A549 (cell line): Measurements from ENCODE around the gene BNIP5. TPM values are rescaled to one million over a fixed set of nuclear protein-coding genes. Genes with fewer than 3 reads are reported as not detected.

Source experiments
- ATAC-seq, 2 experiments: fragments of 200-7000 bp in 1 of 2; fragments of >200 bp in 1 of 2; cut with Nextera tagmentation in 1 of 2; cut with Tn5 transposase in 1 of 2; 3 replicates each; pipeline versions ENCODE4 v1.8.0 to v1.9.1; 2018 to 2020; ENCODE audit warnings: mild to moderate bottlenecking in 1 of 2, moderate library complexity in 1 of 2
- CTCF ChIA-PET: fragments of 300-600 bp; sonication (Branson Sonifier 250); formaldehyde crosslinking; extraction: SDS; loops from one replicate; lab custom pipeline; 2021; ENCODE audit warnings: antibody characterized with exemption, inconsistent platforms; lab: Yijun Ruan, JAX
- POLR2A ChIA-PET: fragments of 350-600 bp; formaldehyde crosslinking; extraction: SDS; loops from one replicate; lab custom pipeline; 2021; ENCODE audit warnings: antibody characterized with exemption, inconsistent platforms; lab: Yijun Ruan, JAX
- DNase-seq, 2 experiments: peaks; one replicate each; pipeline versions ENCODE4 v3.0.0 to v3.0.0-alpha.2; 2011 to 2016; ENCODE audit warnings: low read depth in 1 of 2, low spot score in 1 of 2
- FAIRE-seq: peaks from 2 replicates; lab custom pipeline; 2011; peaks lifted over from hg19 to GRCh38; lab: Jason Lieb, UNC
- H3K27ac ChIP-seq, 2 experiments: fragments of >200 bp; sonication (Bioruptor Twin); formaldehyde crosslinking; 3 replicates each; pipeline ENCODE4 v1.5.1; 2016 to 2017
- H3K4me1 ChIP-seq: fragments of >200 bp; sonication (Bioruptor Twin); formaldehyde crosslinking; 3 replicates; pipeline ENCODE4 v1.6.1; 2016
- H3K4me2 ChIP-seq: fragments of >200 bp; sonication (Bioruptor Twin); formaldehyde crosslinking; 3 replicates; pipeline ENCODE4 v1.6.1; 2016
- H3K4me3 ChIP-seq: fragments of >200 bp; sonication (Bioruptor Twin); formaldehyde crosslinking; 3 replicates; pipeline ENCODE4 v1.5.1; 2016
- H3K9me3 ChIP-seq: fragments of >200 bp; sonication (Bioruptor Twin); formaldehyde crosslinking; 3 replicates; pipeline ENCODE4 v1.6.1; 2016
- CEBPB ChIP-seq, 2 experiments: fragments of >200 bp in 1 of 2; sonication (Bioruptor Twin) in 1 of 2; formaldehyde crosslinking in 1 of 2; IDR thresholded peaks; 2 replicates each; pipeline ENCODE4 v1.6.1; 2012 to 2016
- CHD2 ChIP-seq: fragments of 150-350 bp; IDR thresholded peaks from 2 replicates; pipeline ENCODE4 v1.6.1; 2014; ENCODE audit warnings: low read length; ENCODE audit not compliant: partially characterized antibody
- EHMT2 ChIP-seq: fragments of 200-600 bp; sonication (generic); IDR thresholded peaks from 2 replicates; pipeline ENCODE4 v1.6.1; 2016; ENCODE audit warnings: antibody characterized with exemption, low read depth, mild to moderate bottlenecking, moderate library complexity
- GATA3 ChIP-seq: IDR thresholded peaks from 2 replicates; pipeline ENCODE4 v1.6.1; 2012; ENCODE audit warnings: borderline replicate concordance
- HOXA7 ChIP-seq: fragments of 250-450 bp; sonication (Bioruptor Pico); IDR thresholded peaks from 2 replicates; pipeline ENCODE4 v1.5.0; 2020; ENCODE audit warnings: mild to moderate bottlenecking, moderate library complexity
- KDM5A ChIP-seq: fragments of 200-600 bp; sonication (generic); IDR thresholded peaks from 2 replicates; pipeline ENCODE4 v1.6.1; 2016; ENCODE audit warnings: antibody characterized with exemption, mild to moderate bottlenecking
- NR3C1 ChIP-seq: fragments of >200 bp; sonication (Bioruptor Twin); formaldehyde crosslinking; IDR thresholded peaks from 3 replicates; pipeline ENCODE4 v1.6.1; 2017
- POLR2A ChIP-seq: IDR thresholded peaks from 2 replicates; pipeline ENCODE4 v1.6.1; 2012; ENCODE audit warnings: mild to moderate bottlenecking, low read length
- SREBF2 ChIP-seq: fragments of 450-650 bp; IDR thresholded peaks from 2 replicates; pipeline ENCODE4 v1.6.1; 2014; ENCODE audit warnings: mild to moderate bottlenecking, moderate library complexity
- WGBS: methylation state at CpG from one replicate; pipeline ENCODE4 v1.1.6; 2017; ENCODE audit errors: missing lambda C conversion rate; 5-methylcytosine and 5-hydroxymethylcytosine counted together
- polyA plus RNA-seq, 4 experiments: library from polyadenylated mRNA; depleted of rRNA in 3 of 4; stranded (reverse); fragments of >200 nt; fragmentation: RNase III in 1 of 4; extraction: RNeasy Plus Mini Kit Qiagen cat#74134 plus additional on column Dnase treatment in 1 of 4; gene quantifications; 2 replicates in 3 of 4; 3 replicates in 1 of 4; pipeline ENCODE4 v1.2.3, GENCODE V29; 2011 to 2017
- TF ChIP-seq, protein P1 (sequence below): fragments of >200 bp; sonication (Bioruptor Twin); formaldehyde crosslinking; IDR thresholded peaks from 2 replicates; pipeline ENCODE4 v1.6.1; 2016
- TF ChIP-seq, protein P2 (sequence below): fragments of 150-350 bp; IDR thresholded peaks from 2 replicates; pipeline ENCODE4 v1.6.1; 2014; ENCODE audit warnings: low read depth, mild to moderate bottlenecking, low read length
- TF ChIP-seq, protein P3 (sequence below): IDR thresholded peaks from 2 replicates; pipeline ENCODE4 v1.6.1; 2012
- TF ChIP-seq, protein P4 (sequence below): fragments of >200 bp; sonication (Bioruptor Twin); formaldehyde crosslinking; IDR thresholded peaks from 3 replicates; pipeline ENCODE4 v1.5.1; 2016

The BNIP5 gene
- polyA plus RNA-seq, 2 of the 4 experiments (the other 2 are of a cell fraction), result not detected

DNA sequence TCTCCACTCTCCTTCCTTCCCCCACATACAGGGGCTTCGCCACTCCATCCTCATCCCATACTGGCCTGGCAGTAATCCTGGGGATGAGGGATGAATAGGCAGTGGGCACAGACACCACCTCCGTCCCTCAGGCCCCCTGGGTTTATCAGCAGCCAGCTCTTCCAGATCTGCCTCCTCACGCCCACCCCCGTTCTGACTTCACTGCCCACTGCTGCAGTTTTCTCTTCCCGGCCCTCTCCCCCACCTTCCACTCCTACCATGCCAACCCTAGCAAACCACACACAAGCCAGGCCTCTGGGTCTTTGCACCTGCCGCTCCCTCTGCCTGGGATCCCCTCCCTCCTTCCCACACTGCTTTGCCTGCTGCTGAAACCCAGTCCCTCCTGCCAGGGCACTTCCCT lies 44.5 kb downstream of the BNIP5 start:
- H3K9me3 ChIP-seq, result no peaks in the 10 kb centered on the region
- peak overlapping the region in 1 of 2 experiments; percentile 26; a peak in 1 of 6 replicates for H3K27ac ChIP-seq
- CTCF ChIA-PET, result interaction anchor here (0.9 to 10.8 kb wide), 2 partner anchors 10 to 27 kb away, joined by 3 to 73 read pairs; no protein-coding TSS in a partner anchor
- 74% methylated on average over 6 of the region's 6 CpGs for WGBS
- TF ChIP-seq GATA3 (no peak), POLR2A (no peak), KDM5A (no peak), EHMT2 (no peak), HOXA7 (CRISPR knock-in tag) (no peak), CHD2 (no peak)
- TF ChIP-seq, protein P1, sequence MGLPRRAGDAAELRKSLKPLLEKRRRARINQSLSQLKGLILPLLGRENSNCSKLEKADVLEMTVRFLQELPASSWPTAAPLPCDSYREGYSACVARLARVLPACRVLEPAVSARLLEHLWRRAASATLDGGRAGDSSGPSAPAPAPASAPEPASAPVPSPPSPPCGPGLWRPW, result no peak
- TF ChIP-seq, protein P2, sequence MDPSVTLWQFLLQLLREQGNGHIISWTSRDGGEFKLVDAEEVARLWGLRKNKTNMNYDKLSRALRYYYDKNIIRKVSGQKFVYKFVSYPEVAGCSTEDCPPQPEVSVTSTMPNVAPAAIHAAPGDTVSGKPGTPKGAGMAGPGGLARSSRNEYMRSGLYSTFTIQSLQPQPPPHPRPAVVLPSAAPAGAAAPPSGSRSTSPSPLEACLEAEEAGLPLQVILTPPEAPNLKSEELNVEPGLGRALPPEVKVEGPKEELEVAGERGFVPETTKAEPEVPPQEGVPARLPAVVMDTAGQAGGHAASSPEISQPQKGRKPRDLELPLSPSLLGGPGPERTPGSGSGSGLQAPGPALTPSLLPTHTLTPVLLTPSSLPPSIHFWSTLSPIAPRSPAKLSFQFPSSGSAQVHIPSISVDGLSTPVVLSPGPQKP, result no peak
- TF ChIP-seq, all 56 proteins: peak for 0
- Histone ChIP-seq H3K4me3 (no peak overlapping the region), H3K4me1 (peaks cover 26% of the 10 kb centered on the region), H3K4me2 (no peak overlapping the region)
- FAIRE-seq (no peak), ATAC-seq (no peak), DNase-seq (no peak)
- POLR2A ChIA-PET, result no interaction called here

DNA sequence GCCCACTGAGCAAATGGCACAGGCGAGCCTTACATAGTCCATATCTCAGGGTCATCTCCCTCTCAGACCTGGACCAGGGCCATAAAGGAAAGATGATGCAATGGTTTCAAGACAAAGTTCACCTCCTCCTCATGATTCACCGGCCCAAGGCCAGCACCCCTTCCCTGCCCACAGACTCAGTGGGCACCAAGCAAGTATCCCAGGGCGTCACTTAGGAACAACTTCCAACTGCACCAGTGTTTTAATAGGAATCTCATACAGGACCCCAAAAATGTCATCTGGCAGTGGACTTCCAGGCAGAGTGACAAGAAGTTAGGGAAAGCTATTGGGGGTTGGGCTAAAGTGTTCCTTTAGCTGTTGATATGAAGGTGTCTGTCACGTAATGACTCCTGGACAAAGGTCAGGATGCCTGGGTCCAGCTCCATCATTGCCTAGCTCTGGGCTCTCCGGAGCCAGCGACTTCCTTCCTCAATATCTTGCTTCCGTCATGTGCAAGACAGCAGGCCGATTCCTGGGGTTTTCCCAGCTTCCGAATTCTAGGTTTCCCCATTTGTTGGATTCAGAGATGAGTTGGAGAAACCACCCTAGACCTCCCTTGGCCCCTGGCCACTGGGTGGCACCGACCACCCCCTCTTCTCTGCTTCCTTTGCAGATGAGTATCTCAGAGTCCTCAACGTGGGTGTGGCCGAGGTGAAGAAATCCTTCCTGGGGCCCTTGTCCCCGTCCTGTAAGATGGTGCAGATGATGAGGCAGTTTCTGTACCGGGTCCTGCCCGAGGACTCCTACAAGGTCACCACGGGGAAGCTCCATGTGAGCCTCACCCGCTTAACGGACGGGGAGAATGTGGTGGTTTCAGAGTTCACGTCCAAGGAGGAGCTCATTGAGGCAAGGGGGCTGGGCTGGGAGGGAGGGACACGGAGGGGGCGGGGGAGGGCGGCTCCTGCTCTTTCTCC lies 45.7 kb downstream of the BNIP5 start:
- FAIRE-seq, result no peak
- POLR2A ChIA-PET, result no interaction called here

DNA sequence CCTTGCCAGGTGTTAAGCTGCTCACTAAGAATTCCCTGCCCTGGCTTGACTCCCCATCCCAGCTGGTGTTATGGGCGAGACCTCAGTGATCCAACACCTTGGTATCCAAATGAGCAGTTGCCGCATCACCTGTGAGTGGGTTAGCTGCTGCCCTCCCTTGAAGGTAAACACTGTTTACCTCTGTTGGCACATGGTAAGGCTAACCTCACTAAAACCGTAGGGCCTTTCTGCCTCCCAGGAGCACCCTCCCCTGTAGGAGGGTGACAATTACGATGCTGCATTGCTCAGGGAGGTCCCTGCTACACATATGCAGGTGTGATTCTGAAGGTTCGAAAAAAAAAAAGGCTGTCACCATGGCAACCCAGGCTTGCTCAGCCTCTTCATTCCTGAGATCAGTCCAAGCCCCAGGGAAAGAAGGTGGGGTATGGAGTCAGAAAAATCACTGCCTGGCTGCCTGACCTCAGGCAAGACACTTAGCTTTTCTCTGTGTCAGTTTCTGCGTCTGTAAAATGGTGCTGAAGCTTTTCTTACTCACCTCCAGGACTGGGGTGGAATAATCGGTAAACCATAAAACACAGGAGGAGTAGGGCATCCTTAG lies 47.3 kb downstream of the BNIP5 start:
- no peak for ATAC-seq
- peak overlapping the region; percentile 26 to 61; a peak in 3 of 6 replicates for H3K27ac ChIP-seq
- H3K4me3 ChIP-seq, result no peak overlapping the region
- DNase-seq, result no peak
- peaks cover 26% of the 10 kb centered on the region for H3K4me1 ChIP-seq
- TF ChIP-seq, protein P3, sequence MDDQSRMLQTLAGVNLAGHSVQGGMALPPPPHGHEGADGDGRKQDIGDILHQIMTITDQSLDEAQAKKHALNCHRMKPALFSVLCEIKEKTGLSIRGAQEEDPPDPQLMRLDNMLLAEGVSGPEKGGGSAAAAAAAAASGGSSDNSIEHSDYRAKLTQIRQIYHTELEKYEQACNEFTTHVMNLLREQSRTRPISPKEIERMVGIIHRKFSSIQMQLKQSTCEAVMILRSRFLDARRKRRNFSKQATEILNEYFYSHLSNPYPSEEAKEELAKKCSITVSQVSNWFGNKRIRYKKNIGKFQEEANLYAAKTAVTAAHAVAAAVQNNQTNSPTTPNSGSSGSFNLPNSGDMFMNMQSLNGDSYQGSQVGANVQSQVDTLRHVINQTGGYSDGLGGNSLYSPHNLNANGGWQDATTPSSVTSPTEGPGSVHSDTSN, result no peak
- TF ChIP-seq SREBF2 (no peak), EHMT2 (no peak), NR3C1 (no peak)
- TF ChIP-seq, protein P4, sequence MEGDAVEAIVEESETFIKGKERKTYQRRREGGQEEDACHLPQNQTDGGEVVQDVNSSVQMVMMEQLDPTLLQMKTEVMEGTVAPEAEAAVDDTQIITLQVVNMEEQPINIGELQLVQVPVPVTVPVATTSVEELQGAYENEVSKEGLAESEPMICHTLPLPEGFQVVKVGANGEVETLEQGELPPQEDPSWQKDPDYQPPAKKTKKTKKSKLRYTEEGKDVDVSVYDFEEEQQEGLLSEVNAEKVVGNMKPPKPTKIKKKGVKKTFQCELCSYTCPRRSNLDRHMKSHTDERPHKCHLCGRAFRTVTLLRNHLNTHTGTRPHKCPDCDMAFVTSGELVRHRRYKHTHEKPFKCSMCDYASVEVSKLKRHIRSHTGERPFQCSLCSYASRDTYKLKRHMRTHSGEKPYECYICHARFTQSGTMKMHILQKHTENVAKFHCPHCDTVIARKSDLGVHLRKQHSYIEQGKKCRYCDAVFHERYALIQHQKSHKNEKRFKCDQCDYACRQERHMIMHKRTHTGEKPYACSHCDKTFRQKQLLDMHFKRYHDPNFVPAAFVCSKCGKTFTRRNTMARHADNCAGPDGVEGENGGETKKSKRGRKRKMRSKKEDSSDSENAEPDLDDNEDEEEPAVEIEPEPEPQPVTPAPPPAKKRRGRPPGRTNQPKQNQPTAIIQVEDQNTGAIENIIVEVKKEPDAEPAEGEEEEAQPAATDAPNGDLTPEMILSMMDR, result no peak
- peak overlapping the region; percentile 61; the same call in 1 of the 3 replicates for H3K4me2 ChIP-seq
- ChIA-PET POLR2A (no interaction called here), CTCF (interaction anchor here (0.6 to 10.8 kb wide), 7 partner anchors 8 to 1026 kb away, joined by 3 to 73 read pairs (median 3); no protein-coding TSS in a partner anchor)
- WGBS, result 71% methylated on average over 5 of the region's 7 CpGs
- FAIRE-seq, result no peak
- H3K9me3 ChIP-seq, result no peaks in the 10 kb centered on the region

More for the DNA sequence above, 45.7 kb downstream of the BNIP5 start:
- CTCF ChIA-PET, result interaction anchor here (0.6 to 10.8 kb wide), 8 partner anchors 11 to 95 kb away, joined by 3 to 73 read pairs (median 3); no protein-coding TSS in a partner anchor
- TF ChIP-seq, protein P4, result no peak
- peak; percentile 47; a peak in 2 of 4 replicates for TF ChIP-seq CEBPB (IDR thresholded peaks at IDR 0.05)
- TF ChIP-seq, all 56 proteins: peak for 1
- Histone ChIP-seq H3K4me1 (peaks cover 26% of the 10 kb centered on the region), H3K4me2 (peak overlapping the region; percentile 61), H3K9me3 (no peaks in the 10 kb centered on the region), H3K4me3 (no peak overlapping the region), H3K27ac (peak overlapping the region; percentile 61 to 78)
- ATAC-seq (peak; percentile 33 to 60; a peak in 2 of 6 replicates), DNase-seq (peak; percentile 18 to 33)
- 75% methylated on average over 13 of the region's 23 CpGs for WGBS
